H9 (cell line): Measurements from ENCODE around the gene RBM23. TPM values are rescaled to one million over a fixed set of nuclear protein-coding genes. Genes with fewer than 3 reads are reported as not detected.
"Not testable (repeated sequence)": the region's sequence is repeated elsewhere in the genome, so short reads cannot be mapped to it uniquely, and the experiment has no call there.

Source experiments
- DNase-seq: peaks from one replicate; pipeline ENCODE4 v3.0.0-alpha.2; 2017
- H2AFZ ChIP-seq: one replicate; pipeline ENCODE4 v1.6.1; 2013; ENCODE audit warnings: mild to moderate bottlenecking, low read length, control low read depth, moderate library complexity
- H2AK5ac ChIP-seq: 2 replicates; pipeline ENCODE4 v1.6.1; 2013; ENCODE audit warnings: low read length, control low read depth, mixed read lengths; ENCODE audit not compliant: insufficient read length
- H2BK120ac ChIP-seq: one replicate; pipeline ENCODE4 v1.6.1; 2013; ENCODE audit warnings: low read depth, mild to moderate bottlenecking, low read length, control low read depth, inconsistent platforms; ENCODE audit not compliant: poor library complexity, severe bottlenecking
- H2BK12ac ChIP-seq: 2 replicates; pipeline ENCODE4 v1.6.1; 2013; ENCODE audit warnings: low read length, control low read depth, mixed read lengths, low read depth; ENCODE audit not compliant: insufficient read length
- H2BK15ac ChIP-seq: 2 replicates; pipeline ENCODE4 v1.6.1; 2013; ENCODE audit warnings: low read depth, low read length, control low read depth
- H2BK20ac ChIP-seq: one replicate; pipeline ENCODE4 v1.6.1; 2013; ENCODE audit warnings: low read depth, mild to moderate bottlenecking, low read length, control low read depth, inconsistent platforms; ENCODE audit not compliant: poor library complexity, severe bottlenecking
- H2BK5ac ChIP-seq: 2 replicates; pipeline ENCODE4 v1.6.1; 2013; ENCODE audit warnings: low read length, control low read depth, mixed read lengths; ENCODE audit not compliant: insufficient read length
- H3K14ac ChIP-seq: 2 replicates; pipeline ENCODE4 v1.6.1; 2013; ENCODE audit warnings: low read length, control low read depth; ENCODE audit not compliant: insufficient read depth
- H3K18ac ChIP-seq: 2 replicates; pipeline ENCODE4 v1.6.1; 2013; ENCODE audit warnings: low read depth, mild to moderate bottlenecking, mixed read lengths, low read length, control low read depth; ENCODE audit not compliant: insufficient read length
- H3K23ac ChIP-seq: 2 replicates; pipeline ENCODE4 v1.6.1; 2013; ENCODE audit warnings: low read length, control low read depth, mixed read lengths, low read depth; ENCODE audit not compliant: insufficient read length
- H3K23me2 ChIP-seq: 2 replicates; pipeline ENCODE4 v1.6.1; 2013; ENCODE audit warnings: low read depth, mild to moderate bottlenecking, mixed read lengths, low read length, control low read depth; ENCODE audit not compliant: insufficient read length, poor library complexity, severe bottlenecking
- H3K27ac ChIP-seq: 2 replicates; pipeline ENCODE4 v1.5.1; 2013; ENCODE audit warnings: low read length, control low read depth, mixed read lengths, low read depth; ENCODE audit not compliant: insufficient read length
- H3K27me3 ChIP-seq: 2 replicates; pipeline ENCODE4 v1.6.1; 2013; ENCODE audit warnings: low read length, control low read depth, inconsistent platforms; ENCODE audit not compliant: insufficient read depth
- H3K4ac ChIP-seq: 2 replicates; pipeline ENCODE4 v1.6.1; 2013; ENCODE audit warnings: low read depth, mild to moderate bottlenecking, control low read depth, inconsistent platforms, low read length, moderate library complexity
- H3K4me1 ChIP-seq: 2 replicates; pipeline ENCODE4 v1.6.1; 2013; ENCODE audit warnings: low read length, control low read depth, inconsistent platforms; ENCODE audit not compliant: insufficient read depth
- H3K4me2 ChIP-seq: 2 replicates; pipeline ENCODE4 v1.6.1; 2013; ENCODE audit warnings: low read length, control low read depth, mixed read lengths; ENCODE audit not compliant: insufficient read length, insufficient read depth
- H3K56ac ChIP-seq: 2 replicates; pipeline ENCODE4 v1.6.1; 2013; ENCODE audit warnings: low read depth, mild to moderate bottlenecking, mixed read lengths, low read length, control low read depth; ENCODE audit not compliant: insufficient read length
- H3K79me1 ChIP-seq: 2 replicates; pipeline ENCODE4 v1.6.1; 2013; ENCODE audit warnings: low read depth, mild to moderate bottlenecking, moderate library complexity, low read length, control low read depth, inconsistent platforms; ENCODE audit not compliant: insufficient read depth, poor library complexity, severe bottlenecking
- H3K79me2 ChIP-seq: 2 replicates; pipeline ENCODE4 v1.6.1; 2013; ENCODE audit warnings: low read length, control low read depth, inconsistent platforms; ENCODE audit not compliant: insufficient read depth
- H3K9ac ChIP-seq: 2 replicates; pipeline ENCODE4 v1.6.1; 2013; ENCODE audit warnings: low read length, control low read depth, mixed read lengths; ENCODE audit not compliant: insufficient read length; ENCODE audit errors: extremely low read depth
- H3K9me3 ChIP-seq: one replicate; pipeline ENCODE4 v1.6.1; 2013; ENCODE audit warnings: low read depth, low read length, inconsistent platforms; ENCODE audit not compliant: control insufficient read depth
- H3T11ph ChIP-seq: one replicate; pipeline ENCODE4 v1.6.1; 2013; ENCODE audit warnings: mild to moderate bottlenecking, low read length, control low read depth, inconsistent platforms
- H4K20me1 ChIP-seq: one replicate; pipeline ENCODE4 v1.6.1; 2013; ENCODE audit not compliant: control insufficient read depth, insufficient read length, insufficient read depth
- H4K5ac ChIP-seq: 2 replicates; pipeline ENCODE4 v1.6.1; 2013; ENCODE audit warnings: low read depth, mild to moderate bottlenecking, mixed read lengths, low read length, control low read depth; ENCODE audit not compliant: insufficient read length
- H4K8ac ChIP-seq: replicated peaks from 2 replicates; pipeline ENCODE4 v1.6.1; 2013; ENCODE audit warnings: low read length, control low read depth, mixed read lengths, low read depth; ENCODE audit not compliant: insufficient read length
- H4K91ac ChIP-seq: 2 replicates; pipeline ENCODE4 v1.6.1; 2013; ENCODE audit warnings: low read depth, mild to moderate bottlenecking, moderate library complexity, mixed read lengths, low read length, control low read depth; ENCODE audit not compliant: insufficient read length
- H3K27ac Mint-ChIP-seq, 3 experiments: 2 replicates in 2 of 3; 3 replicates in 1 of 3; pipeline ENCODE4 v1.8.0; 2020 to 2021; ENCODE audit warnings: mixed read lengths in 3 of 3, mild to moderate bottlenecking in 1 of 3, moderate library complexity in 1 of 3
- H3K27me3 Mint-ChIP-seq: 2 replicates; pipeline ENCODE4 v1.8.0; 2021; ENCODE audit warnings: low read depth, mild to moderate bottlenecking, moderate library complexity, mixed read lengths
- H3K36me3 Mint-ChIP-seq, 3 experiments: 2 replicates in 2 of 3; 3 replicates in 1 of 3; pipeline ENCODE4 v1.8.0; 2020 to 2021; ENCODE audit warnings: low read depth in 3 of 3, mixed read lengths in 3 of 3; ENCODE audit not compliant: insufficient read depth in 1 of 3
- H3K4me1 Mint-ChIP-seq, 2 experiments: 2 replicates each; pipeline ENCODE4 v1.8.0; 2020; ENCODE audit warnings: mixed read lengths in 2 of 2
- H3K4me3 Mint-ChIP-seq, 2 experiments: 2 replicates in 1 of 2; 3 replicates in 1 of 2; pipeline ENCODE4 v1.8.0; 2020 to 2021; ENCODE audit warnings: mild to moderate bottlenecking in 2 of 2, mixed read lengths in 2 of 2, moderate library complexity in 1 of 2
- H3K9me3 Mint-ChIP-seq, 2 experiments: 2 replicates in 1 of 2; 3 replicates in 1 of 2; pipeline ENCODE4 v1.8.0; 2020; ENCODE audit warnings: mild to moderate bottlenecking in 2 of 2, mixed read lengths in 2 of 2, moderate library complexity in 1 of 2
- WGBS: extraction: QIAGEN DNeasy Blood & Tissue Kit; methylation state at CpG from one replicate; pipeline ENCODE4 v1.1.7; 2013; ENCODE audit warnings: missing lambda C conversion rate, low lambda C conversion rate, mixed read lengths; ENCODE audit not compliant: insufficient read length; ENCODE audit errors: extremely low coverage; 5-methylcytosine and 5-hydroxymethylcytosine counted together
- total RNA-seq: library from RNA; stranded (reverse); gene quantifications from 2 replicates; pipeline ENCODE4 v1.2.1, GENCODE V29; 2021
- TF ChIP-seq, protein P1 (sequence below): fragments of 200-600 bp; sonication (generic); conservative IDR thresholded peaks from 3 replicates; pipeline ENCODE4 v1.8.0; 2021; ENCODE audit warnings: antibody characterized with exemption, mild to moderate bottlenecking

Gene RBM23
- total RNA-seq, 1 experiment from 2014 or later, result 79.0 TPM

DNA sequence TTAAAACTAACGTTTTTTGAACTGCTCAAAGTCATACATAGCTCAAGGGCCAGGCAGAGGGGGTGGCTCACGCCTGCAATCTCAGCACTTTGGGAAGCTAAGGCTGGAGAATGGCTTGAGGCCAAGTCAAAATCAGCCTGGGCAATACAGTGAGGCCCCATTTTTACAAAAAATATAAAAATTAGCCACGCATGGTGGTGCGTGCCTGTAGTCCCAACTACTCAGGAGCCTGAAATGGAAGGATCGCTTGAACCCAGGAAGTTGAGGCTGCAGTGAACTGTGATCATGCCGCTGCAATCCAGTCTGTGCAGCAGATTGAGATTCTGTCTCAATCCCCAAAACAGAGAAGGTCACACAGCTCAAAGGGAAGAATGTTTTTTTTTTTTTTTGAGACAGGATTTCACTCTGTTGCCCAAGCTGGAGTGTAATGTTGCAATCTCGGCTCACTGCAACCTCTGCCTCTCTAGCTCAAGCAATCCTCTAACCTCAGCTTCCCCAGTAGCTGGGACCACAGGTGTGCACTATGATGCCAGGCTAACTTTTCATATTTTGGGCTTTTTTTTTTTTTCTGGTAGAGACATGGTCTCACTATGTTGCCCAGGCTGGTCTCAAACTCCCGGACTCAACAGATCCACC is 2.9 kb downstream of the RBM23 start:
- Histone ChIP-seq H3T11ph (no peak overlapping the region), H3K27me3 (no peaks in the 10 kb centered on the region), H2AFZ (no peak overlapping the region), H3K23ac (no peak overlapping the region), H3K18ac (no peak overlapping the region), H3K56ac (no peak overlapping the region), H2BK15ac (no peak overlapping the region), H3K4me2 (no peak overlapping the region), H4K20me1 (no peaks in the 10 kb centered on the region), H2AK5ac (no peak overlapping the region), H2BK120ac (no peak overlapping the region), H2BK20ac (no peak overlapping the region), H3K79me2 (peaks cover 4% of the 10 kb centered on the region; the same call in 1 of the 2 replicates), H3K79me1 (peaks cover 3% of the 10 kb centered on the region), H3K23me2 (peaks cover 9% of the 10 kb centered on the region), H3K4me1 (peaks cover 3% of the 10 kb centered on the region; the same call in 1 of the 2 replicates), H3K14ac (no peak overlapping the region), H2BK5ac (no peak overlapping the region), H3K9ac (no peak overlapping the region), H3K27ac (no peak overlapping the region), H3K4ac (no peak overlapping the region), H3K9me3 (no peaks in the 10 kb centered on the region), H4K5ac (no peak overlapping the region), H4K91ac (no peak overlapping the region), H4K8ac (no peak overlapping the region), H2BK12ac (no peak overlapping the region)
- no CpG with 5 or more reads among the region's 8 CpGs for WGBS
- no peak overlapping the region; a peak in 1 of 7 replicates for H3K27ac Mint-ChIP-seq
- TF ChIP-seq, protein P1, sequence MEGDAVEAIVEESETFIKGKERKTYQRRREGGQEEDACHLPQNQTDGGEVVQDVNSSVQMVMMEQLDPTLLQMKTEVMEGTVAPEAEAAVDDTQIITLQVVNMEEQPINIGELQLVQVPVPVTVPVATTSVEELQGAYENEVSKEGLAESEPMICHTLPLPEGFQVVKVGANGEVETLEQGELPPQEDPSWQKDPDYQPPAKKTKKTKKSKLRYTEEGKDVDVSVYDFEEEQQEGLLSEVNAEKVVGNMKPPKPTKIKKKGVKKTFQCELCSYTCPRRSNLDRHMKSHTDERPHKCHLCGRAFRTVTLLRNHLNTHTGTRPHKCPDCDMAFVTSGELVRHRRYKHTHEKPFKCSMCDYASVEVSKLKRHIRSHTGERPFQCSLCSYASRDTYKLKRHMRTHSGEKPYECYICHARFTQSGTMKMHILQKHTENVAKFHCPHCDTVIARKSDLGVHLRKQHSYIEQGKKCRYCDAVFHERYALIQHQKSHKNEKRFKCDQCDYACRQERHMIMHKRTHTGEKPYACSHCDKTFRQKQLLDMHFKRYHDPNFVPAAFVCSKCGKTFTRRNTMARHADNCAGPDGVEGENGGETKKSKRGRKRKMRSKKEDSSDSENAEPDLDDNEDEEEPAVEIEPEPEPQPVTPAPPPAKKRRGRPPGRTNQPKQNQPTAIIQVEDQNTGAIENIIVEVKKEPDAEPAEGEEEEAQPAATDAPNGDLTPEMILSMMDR, result no peak
- H3K9me3 Mint-ChIP-seq, result peaks cover 0 to 3% of the 10 kb centered on the region in 2 experiments; a peak in 1 of 5 replicates
- H3K4me3 Mint-ChIP-seq, result no peak overlapping the region; a peak in 1 of 5 replicates
- no peak for DNase-seq
- no peaks in the 10 kb centered on the region; the same call in 1 of the 2 replicates for H3K27me3 Mint-ChIP-seq
- H3K4me1 Mint-ChIP-seq, result peaks cover 16 to 17% of the 10 kb centered on the region in 2 experiments
- H3K36me3 Mint-ChIP-seq, result peaks cover 10 to 42% (median 37%) of the 10 kb centered on the region in 3 experiments; a peak in 6 of 7 replicates

DNA sequence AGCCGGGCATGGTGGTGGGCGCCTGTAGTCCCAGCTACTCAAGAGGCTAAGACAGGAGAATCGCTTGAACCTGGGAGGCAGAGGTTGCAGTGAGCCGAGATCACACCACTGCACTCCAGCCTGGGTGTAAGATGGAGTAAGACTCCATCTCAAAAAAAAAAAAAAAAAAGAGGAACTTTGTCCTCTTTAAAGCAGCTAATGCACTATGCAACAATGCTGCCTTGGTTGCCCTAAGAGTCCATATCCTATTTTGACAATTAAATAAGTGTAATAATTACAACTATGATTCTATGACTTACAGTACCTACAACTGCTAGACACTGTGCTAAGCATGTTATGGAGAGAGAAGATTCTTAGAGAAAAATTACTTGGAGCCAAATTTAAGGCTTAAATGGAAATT is 4.1 kb downstream of the RBM23 start:
- H2BK20ac ChIP-seq, H3K9me3 ChIP-seq, H2BK120ac ChIP-seq, H4K91ac ChIP-seq, H3K79me1 ChIP-seq, H3K18ac ChIP-seq, H3K4me2 ChIP-seq, H3K27ac Mint-ChIP-seq, H3K9ac ChIP-seq, H3K4ac ChIP-seq, H2BK5ac ChIP-seq, H2AFZ ChIP-seq, H3K4me3 Mint-ChIP-seq, H2BK15ac ChIP-seq, H2BK12ac ChIP-seq, H4K20me1 ChIP-seq, H3T11ph ChIP-seq, H4K5ac ChIP-seq, H3K27me3 Mint-ChIP-seq, H3K27me3 ChIP-seq, DNase-seq, H3K79me2 ChIP-seq, H3K27ac ChIP-seq, H3K23me2 ChIP-seq, H3K4me1 ChIP-seq, H2AK5ac ChIP-seq, H3K14ac ChIP-seq, H3K56ac ChIP-seq, H3K23ac ChIP-seq, H4K8ac ChIP-seq, H3K9me3 Mint-ChIP-seq: not testable (repeated sequence)
- peaks cover 11 to 12% of the 10 kb centered on the region in 2 experiments for H3K4me1 Mint-ChIP-seq
- no CpG with 5 or more reads among the region's 4 CpGs for WGBS
- H3K36me3 Mint-ChIP-seq, result peaks cover 3 to 33% (median 27%) of the 10 kb centered on the region in 3 experiments; a peak in 5 of 7 replicates
